C4-2B (cell line): ENCODE measurements around the gene HERC2.
"Not testable (repeated sequence)": the region's sequence is repeated elsewhere in the genome, so short reads cannot be mapped to it uniquely, and the experiment has no call there.

Experiments
- ZFX ChIP-seq: fragments of 450-650 bp; IDR thresholded peaks from 2 replicates; pipeline ENCODE4 v1.6.1; 2017
- TF ChIP-seq, protein P1 (sequence below): fragments of 450-650 bp; conservative IDR thresholded peaks from 2 replicates; pipeline ENCODE4 v1.5.1; 2017; ENCODE audit warnings: mild to moderate bottlenecking

DNA sequence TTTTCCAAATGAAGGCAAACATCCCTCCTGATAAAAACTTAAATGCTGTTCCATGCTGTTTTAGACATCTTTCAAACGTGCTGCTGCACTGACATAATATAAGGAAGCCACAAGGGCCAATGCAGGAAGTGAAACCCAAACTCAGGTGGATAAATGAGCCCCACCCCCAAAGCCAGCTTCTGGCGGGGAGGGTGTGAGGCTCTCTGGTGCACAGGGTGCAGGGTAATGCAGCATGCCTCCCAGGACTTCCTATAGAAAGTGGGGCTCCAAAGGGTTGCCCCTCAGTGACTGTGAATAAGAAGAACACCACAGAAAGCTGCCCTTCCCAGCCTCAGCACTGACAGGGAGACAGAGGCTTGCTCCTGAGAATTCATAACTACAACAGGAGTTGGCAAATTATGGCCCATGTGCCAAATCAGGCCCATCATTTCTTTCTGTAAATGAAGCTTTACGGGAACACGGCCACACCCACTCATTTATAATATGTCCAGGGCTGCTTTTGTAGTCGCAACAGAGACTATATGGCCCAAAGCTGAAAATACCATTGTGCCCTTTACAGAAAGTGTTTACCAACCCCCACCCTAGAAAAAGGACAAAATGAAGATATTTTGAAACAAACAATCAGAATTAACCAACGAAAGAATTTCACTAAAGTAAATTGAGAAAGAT is 185.6 kb downstream of the HERC2 start:
- TF ChIP-seq, protein P1, sequence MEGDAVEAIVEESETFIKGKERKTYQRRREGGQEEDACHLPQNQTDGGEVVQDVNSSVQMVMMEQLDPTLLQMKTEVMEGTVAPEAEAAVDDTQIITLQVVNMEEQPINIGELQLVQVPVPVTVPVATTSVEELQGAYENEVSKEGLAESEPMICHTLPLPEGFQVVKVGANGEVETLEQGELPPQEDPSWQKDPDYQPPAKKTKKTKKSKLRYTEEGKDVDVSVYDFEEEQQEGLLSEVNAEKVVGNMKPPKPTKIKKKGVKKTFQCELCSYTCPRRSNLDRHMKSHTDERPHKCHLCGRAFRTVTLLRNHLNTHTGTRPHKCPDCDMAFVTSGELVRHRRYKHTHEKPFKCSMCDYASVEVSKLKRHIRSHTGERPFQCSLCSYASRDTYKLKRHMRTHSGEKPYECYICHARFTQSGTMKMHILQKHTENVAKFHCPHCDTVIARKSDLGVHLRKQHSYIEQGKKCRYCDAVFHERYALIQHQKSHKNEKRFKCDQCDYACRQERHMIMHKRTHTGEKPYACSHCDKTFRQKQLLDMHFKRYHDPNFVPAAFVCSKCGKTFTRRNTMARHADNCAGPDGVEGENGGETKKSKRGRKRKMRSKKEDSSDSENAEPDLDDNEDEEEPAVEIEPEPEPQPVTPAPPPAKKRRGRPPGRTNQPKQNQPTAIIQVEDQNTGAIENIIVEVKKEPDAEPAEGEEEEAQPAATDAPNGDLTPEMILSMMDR: not testable (repeated sequence)
- not testable (repeated sequence) for TF ChIP-seq ZFX
